A549 (cell line): ENCODE data around the gene TCN2. TPM values are rescaled to one million over a fixed set of nuclear protein-coding genes. Genes with fewer than 3 reads are reported as not detected.
"Not testable (repeated sequence)": the region's sequence is repeated elsewhere in the genome, so short reads cannot be mapped to it uniquely, and the experiment has no call there.

ENCODE experiments used
- ATAC-seq, 2 experiments: fragments of 200-7000 bp in 1 of 2; fragments of >200 bp in 1 of 2; cut with Nextera tagmentation in 1 of 2; cut with Tn5 transposase in 1 of 2; 3 replicates each; pipeline versions ENCODE4 v1.8.0 to v1.9.1; 2018 to 2020; ENCODE audit warnings: mild to moderate bottlenecking in 1 of 2, moderate library complexity in 1 of 2
- CTCF ChIA-PET: fragments of 300-600 bp; sonication (Branson Sonifier 250); formaldehyde crosslinking; extraction: SDS; loops from one replicate; lab custom pipeline; 2021; ENCODE audit warnings: antibody characterized with exemption, inconsistent platforms; lab: Yijun Ruan, JAX
- POLR2A ChIA-PET: fragments of 350-600 bp; formaldehyde crosslinking; extraction: SDS; loops from one replicate; lab custom pipeline; 2021; ENCODE audit warnings: antibody characterized with exemption, inconsistent platforms; lab: Yijun Ruan, JAX
- DNase-seq, 2 experiments: peaks; one replicate each; pipeline versions ENCODE4 v3.0.0 to v3.0.0-alpha.2; 2011 to 2016; ENCODE audit warnings: low read depth in 1 of 2, low spot score in 1 of 2
- FAIRE-seq: peaks from 2 replicates; lab custom pipeline; 2011; peaks lifted over from hg19 to GRCh38; lab: Jason Lieb, UNC
- H3K27ac ChIP-seq, 2 experiments: fragments of >200 bp; sonication (Bioruptor Twin); formaldehyde crosslinking; 3 replicates each; pipeline ENCODE4 v1.5.1; 2016 to 2017
- H3K4me1 ChIP-seq: fragments of >200 bp; sonication (Bioruptor Twin); formaldehyde crosslinking; 3 replicates; pipeline ENCODE4 v1.6.1; 2016
- H3K4me2 ChIP-seq: fragments of >200 bp; sonication (Bioruptor Twin); formaldehyde crosslinking; 3 replicates; pipeline ENCODE4 v1.6.1; 2016
- H3K4me3 ChIP-seq: fragments of >200 bp; sonication (Bioruptor Twin); formaldehyde crosslinking; 3 replicates; pipeline ENCODE4 v1.5.1; 2016
- H3K9me3 ChIP-seq: fragments of >200 bp; sonication (Bioruptor Twin); formaldehyde crosslinking; 3 replicates; pipeline ENCODE4 v1.6.1; 2016
- BCL3 ChIP-seq: fragments of >200 bp; sonication (Bioruptor Twin); formaldehyde crosslinking; IDR thresholded peaks from 3 replicates; pipeline ENCODE4 v1.6.1; 2016
- CHD2 ChIP-seq: fragments of 150-350 bp; IDR thresholded peaks from 2 replicates; pipeline ENCODE4 v1.6.1; 2014; ENCODE audit warnings: low read length; ENCODE audit not compliant: partially characterized antibody
- EP300 ChIP-seq, 2 experiments: fragments of >200 bp; sonication (Bioruptor Twin); formaldehyde crosslinking; IDR thresholded peaks; 2 replicates in 1 of 2; 3 replicates in 1 of 2; pipeline ENCODE4 v1.6.1; 2016 to 2017
- ESRRA ChIP-seq: fragments of 150-350 bp; IDR thresholded peaks from 2 replicates; pipeline ENCODE4 v1.6.1; 2014; ENCODE audit warnings: mild to moderate bottlenecking, low read length, borderline replicate concordance
- FOSL2 ChIP-seq, 2 experiments: fragments of 450-650 bp in 1 of 2; fragments of >200 bp in 1 of 2; sonication (Bioruptor Twin) in 1 of 2; formaldehyde crosslinking; IDR thresholded peaks; 2 replicates each; pipeline versions ENCODE4 v1.5.0 to v1.6.1; 2016 to 2020; ENCODE audit warnings: mild to moderate bottlenecking in 1 of 2, moderate library complexity in 1 of 2
- GATA3 ChIP-seq: IDR thresholded peaks from 2 replicates; pipeline ENCODE4 v1.6.1; 2012; ENCODE audit warnings: borderline replicate concordance
- HDAC2 ChIP-seq: fragments of 200-600 bp; sonication (generic); IDR thresholded peaks from 2 replicates; pipeline ENCODE4 v1.6.1; 2016
- HOXB13 ChIP-seq: fragments of 250-450 bp; sonication (Bioruptor Pico); IDR thresholded peaks from 2 replicates; pipeline ENCODE4 v1.5.0; 2020; ENCODE audit warnings: low read depth, mild to moderate bottlenecking, moderate library complexity
- KDM1A ChIP-seq: fragments of 200-600 bp; sonication (generic); IDR thresholded peaks from 2 replicates; pipeline ENCODE4 v1.6.1; 2016; ENCODE audit warnings: low read depth, mild to moderate bottlenecking
- KDM5A ChIP-seq: fragments of 200-600 bp; sonication (generic); IDR thresholded peaks from 2 replicates; pipeline ENCODE4 v1.6.1; 2016; ENCODE audit warnings: antibody characterized with exemption, mild to moderate bottlenecking
- MAFK ChIP-seq: fragments of 450-650 bp; IDR thresholded peaks from 2 replicates; pipeline ENCODE4 v1.6.1; 2014; ENCODE audit not compliant: partially characterized antibody
- MAZ ChIP-seq: fragments of 150-350 bp; IDR thresholded peaks from 2 replicates; pipeline ENCODE4 v1.6.1; 2014; ENCODE audit warnings: antibody characterized with exemption, low read depth, low read length, borderline replicate concordance
- REST ChIP-seq: fragments of 200-600 bp; sonication (generic); IDR thresholded peaks from 2 replicates; pipeline ENCODE4 v1.6.1; 2016; ENCODE audit warnings: antibody characterized with exemption, mild to moderate bottlenecking, moderate library complexity
- RFX5 ChIP-seq: fragments of 450-650 bp; IDR thresholded peaks from 2 replicates; pipeline ENCODE4 v1.7.1; 2014; ENCODE audit warnings: antibody characterized with exemption, mild to moderate bottlenecking, moderate library complexity
- TFCP2L1 ChIP-seq: fragments of 250-450 bp; sonication (Bioruptor Pico); IDR thresholded peaks from 2 replicates; pipeline ENCODE4 v1.5.0; 2021; ENCODE audit warnings: mild to moderate bottlenecking
- ZC3H11A ChIP-seq: fragments of 450-650 bp; IDR thresholded peaks from 2 replicates; pipeline ENCODE4 v1.6.1; 2014; ENCODE audit warnings: antibody characterized with exemption, mild to moderate bottlenecking
- ZFP36 ChIP-seq: fragments of 450-650 bp; IDR thresholded peaks from 2 replicates; pipeline ENCODE4 v1.6.1; 2014; ENCODE audit warnings: borderline replicate concordance; ENCODE audit not compliant: partially characterized antibody
- ZNF302 ChIP-seq: fragments of 250-450 bp; sonication (Bioruptor Pico); IDR thresholded peaks from 2 replicates; pipeline ENCODE4 v1.9.0; 2021; ENCODE audit warnings: inconsistent platforms, mild to moderate bottlenecking, moderate library complexity
- ZSCAN20 ChIP-seq: fragments of 250-450 bp; sonication (Bioruptor Pico); IDR thresholded peaks from 2 replicates; pipeline ENCODE4 v1.8.0; 2022; ENCODE audit warnings: mild to moderate bottlenecking, moderate library complexity
- WGBS: methylation state at CpG from one replicate; pipeline ENCODE4 v1.1.6; 2017; ENCODE audit errors: missing lambda C conversion rate; 5-methylcytosine and 5-hydroxymethylcytosine counted together
- polyA plus RNA-seq, 4 experiments: library from polyadenylated mRNA; depleted of rRNA in 3 of 4; stranded (reverse); fragments of >200 nt; fragmentation: RNase III in 1 of 4; extraction: RNeasy Plus Mini Kit Qiagen cat#74134 plus additional on column Dnase treatment in 1 of 4; gene quantifications; 2 replicates in 3 of 4; 3 replicates in 1 of 4; pipeline ENCODE4 v1.2.3, GENCODE V29; 2011 to 2017
- TF ChIP-seq, protein P1 (sequence below): IDR thresholded peaks from 2 replicates; pipeline ENCODE4 v1.6.1; 2012; ENCODE audit warnings: low read depth, borderline replicate concordance
- TF ChIP-seq, protein P2 (sequence below): fragments of 450-650 bp; IDR thresholded peaks from 2 replicates; pipeline ENCODE4 v1.6.1; 2014; ENCODE audit warnings: antibody characterized with exemption

TCN2 gene
- polyA plus RNA-seq, 2 of the 4 experiments (the other 2 are of a cell fraction): 3.9 to 4.3 TPM

DNA sequence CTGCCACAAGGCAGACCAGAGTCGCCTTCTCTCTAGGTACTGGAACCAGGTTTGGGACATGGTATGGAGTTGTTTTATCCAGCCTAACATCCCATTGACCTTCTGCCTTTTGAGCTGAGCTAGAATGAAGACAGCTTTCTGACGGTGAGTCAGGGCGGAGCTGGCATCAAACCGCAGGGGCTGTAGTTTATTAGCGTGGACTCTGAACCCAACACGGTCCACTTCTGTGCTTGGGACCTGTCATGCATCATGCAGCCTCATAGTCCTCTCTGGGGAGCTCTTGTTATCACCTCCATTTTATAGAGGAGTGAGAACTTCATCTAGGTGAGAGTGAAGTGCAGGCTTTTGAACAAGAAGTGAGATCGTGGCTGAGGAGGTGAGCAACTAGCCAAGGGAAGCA, 40.8 kb upstream of the TCN2 start:
- H3K27ac ChIP-seq: peak overlapping the region; percentile 36 to 70; a peak in 5 of 6 replicates
- H3K9me3 ChIP-seq: no peaks in the 10 kb centered on the region
- TF ChIP-seq HDAC2 (no peak), TFCP2L1 (CRISPR knock-in tag) (no peak), GATA3 (no peak), RFX5 (no peak), ZSCAN20 (CRISPR knock-in tag) (no peak), KDM1A (no peak), ZFP36 (no peak), ZNF302 (CRISPR knock-in tag) (no peak), MAFK (no peak), ESRRA (no peak), FOSL2 (IDR thresholded peaks at IDR 0.05) (no peak), FOSL2 (CRISPR knock-in tag; IDR thresholded peaks at IDR 0.05) (no peak), ZC3H11A (no peak), CHD2 (no peak), REST (no peak)
- TF ChIP-seq, protein P1, sequence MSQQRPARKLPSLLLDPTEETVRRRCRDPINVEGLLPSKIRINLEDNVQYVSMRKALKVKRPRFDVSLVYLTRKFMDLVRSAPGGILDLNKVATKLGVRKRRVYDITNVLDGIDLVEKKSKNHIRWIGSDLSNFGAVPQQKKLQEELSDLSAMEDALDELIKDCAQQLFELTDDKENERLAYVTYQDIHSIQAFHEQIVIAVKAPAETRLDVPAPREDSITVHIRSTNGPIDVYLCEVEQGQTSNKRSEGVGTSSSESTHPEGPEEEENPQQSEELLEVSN: no peak
- TF ChIP-seq, protein P2, sequence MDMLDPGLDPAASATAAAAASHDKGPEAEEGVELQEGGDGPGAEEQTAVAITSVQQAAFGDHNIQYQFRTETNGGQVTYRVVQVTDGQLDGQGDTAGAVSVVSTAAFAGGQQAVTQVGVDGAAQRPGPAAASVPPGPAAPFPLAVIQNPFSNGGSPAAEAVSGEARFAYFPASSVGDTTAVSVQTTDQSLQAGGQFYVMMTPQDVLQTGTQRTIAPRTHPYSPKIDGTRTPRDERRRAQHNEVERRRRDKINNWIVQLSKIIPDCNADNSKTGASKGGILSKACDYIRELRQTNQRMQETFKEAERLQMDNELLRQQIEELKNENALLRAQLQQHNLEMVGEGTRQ: no peak
- CTCF ChIA-PET: interaction anchor here (1.3 to 2.4 kb wide), 3 partner anchors 12 to 81 kb away, joined by 3 to 7 read pairs (median 4); no protein-coding TSS in a partner anchor
- POLR2A ChIA-PET: no interaction called here
- H3K4me1 ChIP-seq: peaks cover 57% of the 10 kb centered on the region
- H3K4me2 ChIP-seq: peak overlapping the region; percentile 36
- DNase-seq (peak in 1 of 2 experiments; percentile 46), FAIRE-seq (no peak), ATAC-seq (peak; percentile 60 to 80)
- H3K4me3 ChIP-seq: no peak overlapping the region
- WGBS: 6% methylated on average over 6 of the region's 7 CpGs

GRCh38 chr22:30567277-30567676, 39.7 kb upstream of the TCN2 start:
- DNase-seq, H3K27ac ChIP-seq, ATAC-seq, H3K4me2 ChIP-seq, POLR2A ChIA-PET, H3K9me3 ChIP-seq, FAIRE-seq, H3K4me3 ChIP-seq: not testable (repeated sequence)
- WGBS: 93% methylated on average over 6 of the region's 6 CpGs
- CTCF ChIA-PET: interaction anchor here (2.4 kb wide), 1 partner anchor 82 kb away, joined by 7 read pairs; no protein-coding TSS in a partner anchor
- H3K4me1 ChIP-seq: peaks cover 56% of the 10 kb centered on the region

- ChIA-PET POLR2A (interaction anchor here (0.5 kb wide), 1 partner anchor 143 kb away, joined by 5 read pairs; the partner anchor contains the start of gene MTFP1), CTCF (interaction anchor here (0.6 kb wide), 1 partner anchor 123 kb away, joined by 3 read pairs; no protein-coding TSS in a partner anchor)
- TF ChIP-seq FOSL2 (IDR thresholded peaks at IDR 0.05): no peak
- no peak for TF ChIP-seq FOSL2 (CRISPR knock-in tag; IDR thresholded peaks at IDR 0.05)
- TF ChIP-seq MAZ: no peak
- TF ChIP-seq MAFK: no peak
- no peak for TF ChIP-seq KDM5A
- TF ChIP-seq HOXB13 (CRISPR knock-in tag): no peak
- no peak for TF ChIP-seq KDM1A
- no peak for TF ChIP-seq EP300 (IDR thresholded peaks at IDR 0.05)
- TF ChIP-seq CHD2: no peak
- TF ChIP-seq GATA3: no peak
- no peak for TF ChIP-seq BCL3
- TF ChIP-seq, protein P2: no peak
- no peak for TF ChIP-seq ZFP36
- Histone ChIP-seq H3K4me1 (peaks cover 57% of the 10 kb centered on the region), H3K27ac (no peak overlapping the region), H3K9me3 (no peaks in the 10 kb centered on the region), H3K4me3 (no peak overlapping the region), H3K4me2 (no peak overlapping the region)
- DNase-seq (no peak), ATAC-seq (no peak), FAIRE-seq (no peak)
- WGBS: 92% methylated on average over 9 of the region's 10 CpGs
These were observed 38.7 kb upstream of the TCN2 start for GRCh38 chr22:30568137-30568805.
